Measurements from ENCODE around the gene MARF1. TPM values are rescaled to one million over a fixed set of nuclear protein-coding genes. Genes with fewer than 3 reads are reported as not detected.
"Not testable (repeated sequence)": the region's sequence is repeated elsewhere in the genome, so short reads cannot be mapped to it uniquely, and the experiment has no call there.

MARF1 gene
- total RNA-seq, 2 donors from 2014 or later, result 39.5 to 50.9 TPM

DNA sequence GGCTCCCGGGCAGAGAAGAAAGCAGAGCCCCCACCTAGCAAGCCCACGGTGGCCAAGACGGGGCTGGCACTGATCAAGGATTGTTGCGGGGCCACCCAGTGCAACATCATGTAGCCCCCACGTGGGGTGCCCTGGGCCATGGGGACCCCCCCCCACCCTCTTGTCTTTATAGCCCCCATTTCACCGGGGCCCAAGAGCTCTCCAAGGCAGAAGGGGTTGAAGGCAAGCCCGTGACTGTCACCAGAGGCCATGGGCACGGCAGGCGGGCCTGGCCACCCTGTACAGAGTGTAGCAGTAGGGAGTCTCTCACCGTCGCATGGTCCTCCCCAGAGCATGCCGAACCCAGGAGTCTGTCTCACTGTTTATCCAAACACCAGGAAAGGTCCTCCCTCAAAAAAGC lies 56.2 kb downstream of the MARF1 start:
- ATAC-seq (no peak), DNase-seq (no peak)
- intact Hi-C loops (cut with DNase I), result no loop called here

DNA sequence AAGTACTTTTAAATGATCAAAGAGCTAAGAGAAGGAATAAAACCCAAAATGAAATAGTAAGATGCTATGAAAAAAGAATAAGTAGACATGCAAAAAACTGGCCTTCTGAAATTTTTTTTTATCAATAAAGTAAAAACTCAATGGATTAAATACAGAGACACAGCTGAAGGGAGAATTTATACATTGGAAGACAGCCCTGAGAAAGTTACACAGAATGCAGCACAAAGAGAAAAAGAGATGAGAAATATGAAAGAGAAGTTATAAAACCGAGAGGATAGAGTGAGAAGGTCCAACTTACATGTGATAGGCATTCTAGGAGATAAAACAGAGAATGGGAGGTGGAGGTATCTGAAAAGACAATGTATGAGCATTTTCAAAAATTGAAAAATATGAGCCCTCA lies 57.0 kb downstream of the MARF1 start:
- ATAC-seq, result no peak
- intact Hi-C loops (cut with DNase I), result no loop called here
- no peak for DNase-seq

DNA sequence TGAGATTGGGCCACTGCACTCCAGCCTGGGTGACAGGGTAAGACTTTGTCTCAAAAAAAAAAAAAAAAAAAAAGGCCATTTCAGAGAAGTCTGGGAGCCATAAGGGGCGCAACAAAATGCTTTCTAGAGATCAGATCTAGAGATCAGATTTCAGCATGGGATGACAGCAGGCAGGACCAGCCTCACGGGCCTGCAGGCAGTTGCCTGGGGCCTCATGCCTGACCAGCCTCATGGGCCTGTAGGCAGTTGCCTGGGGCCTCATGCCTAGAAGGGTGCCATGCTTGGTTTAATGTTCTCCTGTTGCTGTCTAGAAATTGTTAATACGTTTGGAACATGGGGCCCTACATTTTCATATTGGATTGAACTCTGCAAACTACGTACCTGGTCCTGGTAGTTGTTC lies 59.4 kb downstream of the MARF1 start:
- intact Hi-C loops (cut with DNase I), result no loop called here
- ATAC-seq, result no peak

DNA sequence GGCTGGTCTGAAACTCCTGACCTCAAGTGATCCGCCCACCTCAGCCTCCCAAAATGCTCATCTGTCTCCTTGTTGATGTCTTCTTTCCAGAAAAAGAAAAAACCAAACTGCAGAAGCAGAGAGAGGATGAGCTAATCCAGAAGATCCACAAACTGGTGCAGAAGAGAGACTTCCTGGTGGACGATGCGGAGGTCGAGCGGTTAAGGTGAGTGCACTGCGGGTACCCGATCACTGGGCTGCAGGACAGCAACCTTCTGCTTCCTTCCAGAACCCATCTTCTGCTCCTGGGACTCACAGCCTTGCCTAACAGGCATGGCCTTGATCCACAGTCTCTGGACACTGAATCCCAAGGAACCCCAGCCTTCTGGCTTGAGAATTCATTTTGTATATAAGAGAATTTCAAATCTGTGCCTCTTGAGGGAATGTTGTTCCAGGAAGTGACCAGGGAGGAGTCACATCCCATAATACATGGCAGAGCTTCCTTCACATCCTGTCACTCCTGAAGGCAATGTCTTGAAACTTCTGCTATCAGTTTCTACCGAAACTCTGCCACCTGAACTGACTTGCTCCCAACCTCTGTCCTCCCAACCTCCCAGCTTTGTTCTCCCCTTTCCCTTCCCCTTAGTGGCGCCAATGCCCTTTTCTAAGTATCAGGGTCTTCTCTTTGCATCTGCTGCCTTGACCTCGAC lies 61.7 kb downstream of the MARF1 start:
- intact Hi-C loops (cut with DNase I), result no loop called here
- DNase-seq (no peak), ATAC-seq (no peak)

More for the DNA sequence above, 59.4 kb downstream of the MARF1 start:
- no peak for DNase-seq

DNA sequence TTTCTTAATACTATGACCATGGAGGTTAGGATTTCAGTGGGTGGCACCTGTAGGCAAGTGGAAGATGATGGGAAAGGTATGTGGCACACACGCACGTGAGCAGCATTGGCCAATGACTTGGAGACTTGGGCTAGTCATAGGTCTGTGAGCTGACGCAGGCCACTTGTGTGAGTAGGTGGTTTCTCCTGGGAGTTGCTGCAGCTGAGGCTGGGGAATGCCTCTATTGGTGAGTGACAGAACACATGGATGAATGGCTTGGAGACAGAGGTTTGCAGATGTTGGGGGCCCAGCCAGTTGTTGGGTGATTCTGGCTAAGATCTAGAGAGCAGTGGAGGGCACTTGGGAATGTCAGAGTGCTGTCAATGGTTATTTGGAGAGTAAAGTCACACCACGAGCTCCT lies 64.1 kb downstream of the MARF1 start:
- DNase-seq (no peak), ATAC-seq (no peak)
- intact Hi-C loops (cut with DNase I), result no loop called here

DNA sequence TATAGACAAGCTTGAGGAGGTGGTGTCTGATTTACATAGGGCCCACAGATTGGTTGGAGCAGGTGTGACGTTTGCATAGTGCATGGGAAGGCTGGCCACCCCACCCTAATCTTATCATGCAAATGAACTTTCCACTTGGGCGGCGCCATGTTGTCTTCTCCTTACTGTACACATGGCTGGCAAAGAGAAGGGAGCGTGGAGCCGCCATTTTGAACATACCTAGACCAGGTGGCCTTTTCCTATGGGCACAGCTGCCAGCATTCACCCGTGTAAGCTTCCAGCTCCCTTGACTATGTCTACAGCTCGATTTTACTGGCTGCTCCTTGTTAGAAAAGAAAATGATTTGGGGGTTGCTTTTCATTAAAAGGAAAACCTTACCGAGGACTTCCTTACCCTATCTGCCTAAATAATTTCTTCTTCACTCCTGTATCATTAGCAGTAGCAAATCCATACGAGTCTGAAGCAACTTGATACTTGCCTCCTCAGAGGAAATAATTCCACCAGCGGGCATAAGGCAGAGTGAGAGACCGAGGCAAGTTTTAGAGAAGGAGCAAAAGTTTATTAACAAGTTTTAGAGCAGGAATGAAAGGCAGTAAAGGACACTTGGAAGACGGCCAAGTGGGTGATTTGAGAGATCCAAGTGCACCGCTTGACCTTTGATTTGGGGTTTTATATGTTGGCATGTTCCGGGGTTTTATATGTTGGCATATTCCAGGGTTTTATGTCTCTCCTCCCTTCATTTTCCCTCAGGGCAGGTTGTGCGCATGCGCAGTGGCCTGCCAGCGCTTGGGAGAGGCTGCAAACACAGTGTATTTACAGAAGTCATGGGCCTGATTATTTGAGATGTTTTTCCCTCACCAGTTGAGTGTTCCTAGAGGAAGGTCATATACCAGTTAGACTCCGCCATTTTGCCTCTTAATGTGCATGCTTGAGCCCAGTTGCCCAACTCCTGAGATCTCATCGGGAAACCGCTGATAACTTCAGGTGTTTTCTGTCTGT lies 65.7 kb downstream of the MARF1 start:
- intact Hi-C loops (cut with DNase I), result no loop called here
- no peak for ATAC-seq
- DNase-seq, result no peak

DNA sequence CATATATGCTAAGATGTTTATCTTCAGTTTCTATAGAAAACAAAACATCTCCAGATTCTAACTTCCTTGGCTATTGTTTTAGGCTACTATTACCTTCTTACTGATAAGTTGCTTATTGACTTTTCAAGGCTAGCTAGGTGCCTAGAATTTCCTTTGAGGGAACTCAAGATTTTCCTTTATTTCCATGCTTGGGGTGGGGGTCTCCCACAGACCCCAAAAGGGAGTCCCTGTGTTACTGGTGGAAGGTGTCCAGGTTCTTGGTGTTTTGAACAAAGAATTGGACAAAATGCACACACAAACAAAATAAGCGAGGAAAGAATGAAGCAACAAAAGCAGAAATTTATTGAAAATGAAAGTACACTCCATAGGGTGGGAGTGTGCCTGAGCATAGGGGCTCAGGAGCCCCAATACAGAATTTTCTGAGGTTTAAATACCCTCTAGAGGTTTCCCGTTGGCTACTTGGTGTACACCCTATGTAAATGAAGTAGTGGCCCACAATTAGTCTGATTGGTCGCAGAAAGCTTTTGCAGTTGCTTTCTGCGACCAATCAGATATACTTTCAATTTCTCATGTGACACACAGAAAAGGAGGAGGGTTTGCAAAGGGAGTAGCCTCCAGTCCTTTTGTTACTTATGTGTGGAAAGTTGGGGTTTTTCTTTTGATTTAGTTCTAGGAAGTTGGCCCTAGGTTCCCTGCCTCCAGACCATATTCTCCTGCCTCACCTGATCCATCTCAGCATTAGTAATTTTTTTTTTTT lies 67.5 kb downstream of the MARF1 start:
- intact Hi-C loops (cut with DNase I), result no loop called here
- ATAC-seq (no peak), DNase-seq (no peak)

DNA sequence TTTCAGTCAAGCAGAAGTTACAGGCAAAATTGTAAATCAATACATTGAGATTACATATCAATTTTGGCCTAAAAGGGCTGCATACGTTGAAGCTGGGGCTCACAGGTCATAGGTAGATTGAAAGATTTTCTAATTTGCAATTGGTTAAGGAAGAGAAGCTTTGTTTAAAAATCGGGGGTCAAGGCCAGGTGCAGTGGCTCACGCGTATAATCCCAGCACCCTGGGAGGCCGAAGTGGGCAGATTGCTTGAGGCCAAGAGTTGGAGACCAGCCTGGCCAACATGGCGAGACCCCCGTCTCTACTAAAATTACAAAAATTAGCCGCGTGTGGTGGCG lies 68.4 kb downstream of the MARF1 start:
- DNase-seq, result no peak

DNA sequence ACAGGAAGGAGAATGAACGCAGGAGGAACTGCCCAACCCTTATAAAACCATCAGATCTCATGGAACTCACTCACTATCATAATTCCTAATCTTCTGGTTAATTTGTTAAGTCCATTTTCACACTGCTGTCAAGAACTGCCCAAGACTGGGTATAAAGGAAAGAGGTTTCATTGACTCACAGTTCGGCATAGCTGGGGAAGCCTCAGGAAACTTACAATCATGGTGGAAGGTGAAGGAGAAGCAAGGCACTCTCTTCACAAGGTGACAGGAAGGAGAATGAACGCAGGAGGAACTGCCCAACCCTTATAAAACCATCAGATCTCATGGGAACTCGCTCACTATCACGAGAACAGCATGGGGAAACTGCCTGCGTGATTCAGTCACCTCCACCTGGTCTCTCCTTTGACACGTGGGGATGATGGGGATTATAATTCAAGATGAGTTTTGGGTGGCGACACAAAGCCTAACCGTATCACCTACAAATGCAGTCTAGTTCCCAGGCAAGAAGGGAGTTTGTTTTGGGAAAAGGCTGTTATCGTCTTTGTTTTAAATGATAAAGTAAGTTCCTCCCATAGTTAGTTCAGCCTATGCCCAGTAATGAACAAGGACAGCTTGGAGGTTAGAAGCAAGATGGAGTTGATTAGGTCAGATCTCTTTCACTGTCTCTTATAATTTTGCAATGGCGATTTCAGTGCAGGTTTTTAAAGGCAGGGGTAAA lies 68.9 kb downstream of the MARF1 start:
- DNase-seq; intact Hi-C loops (cut with DNase I); ATAC-seq: not testable (repeated sequence)

More for the DNA sequence above, 68.4 kb downstream of the MARF1 start:
- intact Hi-C loops (cut with DNase I), result no loop called here
- ATAC-seq, result no peak

DNA sequence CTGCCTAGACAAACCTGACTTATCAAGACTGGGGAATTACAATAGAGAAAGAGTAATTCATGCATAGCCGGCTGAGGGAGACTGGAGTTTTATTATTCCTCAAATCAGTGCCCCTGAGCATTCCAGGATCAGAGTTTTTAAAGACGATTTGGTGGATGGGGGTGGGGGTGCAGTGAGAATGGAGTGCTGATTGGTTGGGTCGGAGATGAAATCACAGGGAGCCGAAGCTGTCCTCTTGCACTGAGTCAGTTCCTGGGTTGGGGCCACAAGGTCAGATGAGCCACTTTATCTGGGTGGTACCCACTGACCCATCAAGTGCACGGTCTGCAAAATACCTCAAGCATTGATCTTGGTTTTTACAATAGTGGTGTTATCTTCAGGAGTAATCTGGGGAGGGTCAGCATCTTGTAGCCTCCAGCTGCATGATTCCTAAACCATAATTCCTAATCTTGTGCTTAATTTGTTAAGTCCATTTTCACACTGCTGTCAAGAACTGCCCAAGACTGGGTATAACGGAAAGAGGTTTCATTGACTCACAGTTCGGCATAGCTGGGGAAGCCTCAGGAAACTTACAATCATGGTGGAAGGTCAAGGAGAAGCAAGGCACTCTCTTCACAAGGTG lies 69.6 kb downstream of the MARF1 start:
- DNase-seq (no peak), ATAC-seq (no peak)
- intact Hi-C loops (cut with DNase I), result no loop called here

DNA sequence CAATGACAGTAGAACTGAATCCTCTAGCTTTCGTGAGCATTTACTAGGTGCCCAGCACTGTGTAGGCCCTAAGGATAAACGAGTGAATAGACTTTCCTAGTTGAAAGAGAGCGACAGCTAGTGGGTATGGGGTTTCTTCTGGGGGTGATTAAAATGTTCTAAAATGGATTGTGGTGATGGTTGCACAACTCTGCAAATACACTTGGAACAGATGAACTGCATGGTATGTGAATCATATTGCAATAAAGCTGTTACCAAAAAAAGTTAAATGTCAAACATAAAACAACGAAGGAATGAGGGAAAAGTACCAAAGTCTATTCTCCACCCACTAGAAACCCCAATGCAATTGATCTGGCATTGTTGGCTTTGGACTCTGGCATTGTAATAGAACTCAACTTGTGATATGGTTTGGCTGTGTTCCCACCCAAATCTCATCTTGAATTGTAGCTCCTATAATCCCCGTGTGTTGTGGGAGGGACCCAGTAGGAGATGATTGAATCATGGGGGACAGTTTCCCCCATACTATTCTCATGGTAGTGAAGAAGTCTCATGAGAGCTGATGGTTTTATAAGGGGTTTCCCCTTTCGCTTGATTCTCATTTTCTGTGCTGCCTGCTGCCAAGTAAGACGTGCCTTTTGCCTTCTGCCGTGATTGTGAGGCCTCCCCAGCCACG lies 70.5 kb downstream of the MARF1 start:
- ATAC-seq (no peak), DNase-seq (no peak)
- intact Hi-C loops (cut with DNase I), result no loop called here

DNA sequence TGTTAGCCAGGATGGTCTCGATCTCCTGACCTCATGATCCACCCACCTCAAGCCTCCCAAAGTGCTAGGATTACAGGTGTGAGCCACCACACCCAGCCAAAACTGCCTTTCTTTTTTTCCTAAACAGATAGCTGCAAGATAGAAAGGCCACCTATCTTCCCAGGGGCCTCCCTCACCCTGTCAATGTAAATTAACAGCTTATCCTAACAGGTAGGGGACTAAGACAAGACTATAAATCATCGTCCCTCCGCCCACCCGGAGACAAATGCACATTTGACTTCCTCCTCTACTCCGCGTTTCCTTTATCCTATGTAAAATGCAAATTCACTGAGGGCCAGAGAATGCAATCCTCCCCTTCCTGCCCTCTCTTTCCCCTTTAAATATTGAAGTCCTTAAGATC lies 71.4 kb downstream of the MARF1 start:
- intact Hi-C loops (cut with DNase I), result no loop called here
- DNase-seq (no peak), ATAC-seq (no peak)

DNA sequence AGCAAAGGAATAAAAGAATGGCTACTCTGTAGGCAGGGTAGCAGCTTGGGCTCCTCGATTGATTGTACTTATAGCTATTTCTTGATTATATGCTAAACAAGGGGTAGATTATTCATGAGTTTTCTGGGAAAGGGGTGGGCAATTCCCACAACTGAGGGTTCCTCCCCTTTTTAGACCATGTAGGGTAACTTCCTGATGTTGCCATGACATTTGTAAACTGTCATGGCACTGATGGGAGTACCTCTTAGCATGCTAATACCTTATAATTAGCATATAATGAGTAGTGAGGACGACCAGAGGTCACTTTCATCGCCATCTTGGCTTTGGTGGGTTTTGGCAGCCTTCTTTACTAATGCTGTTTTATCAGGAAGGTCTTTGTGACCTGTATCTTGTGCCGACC lies 72.3 kb downstream of the MARF1 start:
- DNase-seq; ATAC-seq; intact Hi-C loops (cut with DNase I): not testable (repeated sequence)

DNA sequence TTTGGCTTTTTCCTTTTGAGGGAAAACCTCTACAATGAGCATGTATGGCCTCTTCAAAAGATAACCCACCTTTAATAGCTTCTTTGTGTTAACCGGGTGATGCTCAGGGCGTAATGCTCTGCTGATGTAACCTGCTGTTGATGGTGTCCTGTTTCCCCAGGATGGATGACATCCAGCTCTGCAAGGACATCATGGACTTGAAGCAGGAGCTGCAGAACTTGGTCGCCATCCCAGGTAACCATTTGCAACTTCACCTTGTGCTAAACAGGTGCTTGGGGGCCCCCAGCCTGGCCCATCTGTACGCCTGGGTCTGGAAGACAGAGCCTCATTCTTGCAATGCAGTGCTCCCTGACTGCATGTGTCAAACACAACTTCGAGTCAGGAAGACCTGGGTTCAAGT lies 75.1 kb downstream of the MARF1 start:
- intact Hi-C loops (cut with DNase I), result no loop called here
- no peak for DNase-seq
- no peak for ATAC-seq

DNA sequence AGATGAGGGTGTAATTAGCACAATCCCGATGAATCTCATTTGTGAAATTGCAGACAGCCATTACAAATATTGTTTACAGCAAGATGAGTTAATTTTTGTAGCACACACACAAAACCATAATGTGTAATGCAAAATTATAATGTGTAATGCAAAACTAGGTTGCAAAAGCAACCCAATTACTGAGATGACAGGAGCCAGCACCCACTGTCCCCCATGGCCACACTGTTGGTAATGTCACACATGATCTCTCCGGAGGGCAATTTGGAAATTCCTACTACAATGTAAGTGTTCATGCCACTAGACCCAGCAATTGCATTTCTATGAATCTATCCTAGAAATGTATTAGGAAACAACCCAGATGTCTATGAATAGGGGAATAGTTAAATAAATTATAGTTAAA lies 76.9 kb downstream of the MARF1 start:
- intact Hi-C loops (cut with DNase I), result no loop called here
- no peak for DNase-seq

DNA sequence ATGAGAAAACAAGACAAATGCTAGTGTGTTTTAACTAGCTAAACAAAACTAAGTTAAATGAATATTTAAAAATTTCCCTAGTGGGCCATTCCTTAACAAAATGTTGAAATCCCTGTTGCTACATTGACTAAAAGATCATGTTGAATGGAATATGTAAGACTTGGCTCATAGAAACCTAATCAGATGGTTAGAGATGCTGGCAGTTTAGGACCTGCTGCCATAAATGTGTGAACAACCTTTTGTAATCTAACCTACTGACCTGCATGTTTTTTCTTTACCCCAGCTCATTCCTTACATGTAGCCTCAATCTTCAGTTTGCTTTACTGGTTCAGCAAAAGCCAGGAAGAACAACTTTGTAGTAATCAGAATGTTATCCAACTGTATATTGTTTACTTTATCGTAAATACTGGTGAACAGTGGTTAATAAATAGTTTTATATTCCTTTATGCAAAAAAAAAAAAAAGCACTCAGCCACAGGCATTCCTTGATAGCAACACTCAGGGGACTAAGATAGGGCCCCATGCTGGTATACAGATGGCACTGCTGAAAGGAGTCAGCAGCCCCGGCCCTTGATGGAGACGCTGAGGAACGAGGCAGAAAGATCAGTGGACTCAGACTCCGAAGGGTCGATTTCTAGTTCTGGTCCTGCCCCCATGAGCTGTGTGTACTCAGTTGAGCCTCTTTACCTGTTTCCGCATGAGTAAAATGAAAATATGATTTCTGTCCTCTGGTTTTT lies 78.2 kb downstream of the MARF1 start:
- DNase-seq, result no peak
- ATAC-seq, result peak in 1 of 2 donors; percentile 20

More for the DNA sequence above, 76.9 kb downstream of the MARF1 start:
- no peak for ATAC-seq

DNA sequence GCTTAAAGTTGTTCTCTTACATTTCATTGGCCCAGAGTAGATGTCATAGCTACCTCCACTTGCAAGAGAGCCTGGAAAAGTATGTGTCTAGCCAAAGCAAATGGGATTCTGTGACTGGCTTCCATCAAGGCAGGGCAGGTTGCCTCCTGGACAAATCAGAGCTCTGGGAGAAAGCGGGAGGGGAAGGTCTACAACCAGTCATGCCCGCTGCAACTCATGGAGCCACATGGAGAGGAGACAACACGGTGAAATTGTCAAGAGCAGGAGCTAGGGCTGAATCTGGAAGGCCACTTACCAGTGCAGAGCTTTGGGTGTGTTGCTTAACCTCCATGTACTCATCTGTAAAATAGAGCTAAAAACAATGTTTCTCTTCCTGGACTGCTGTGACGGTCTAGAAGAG lies 83.8 kb downstream of the MARF1 start:
- no peak for ATAC-seq
- intact Hi-C loops (cut with DNase I), result no loop called here

More for the DNA sequence above, 78.2 kb downstream of the MARF1 start:
- intact Hi-C loops (cut with DNase I), result no loop called here

DNA sequence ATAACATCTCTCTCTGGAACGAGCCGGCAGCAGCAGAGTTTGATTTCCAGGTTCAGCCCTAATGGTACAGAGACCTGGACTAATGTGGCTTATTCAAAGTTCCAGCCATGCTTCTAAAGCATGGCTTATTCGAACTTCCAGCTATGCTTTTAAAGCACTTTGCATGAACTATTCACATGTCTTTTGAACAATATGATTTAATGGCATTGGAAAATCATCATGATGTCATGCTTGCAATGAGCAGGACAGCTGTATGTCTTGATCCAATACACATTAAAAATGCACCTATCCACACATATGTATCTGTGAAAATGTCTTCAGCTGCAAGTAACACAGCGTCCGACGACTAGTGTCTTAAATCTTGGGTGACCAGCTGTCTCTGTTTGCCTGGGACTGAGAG lies 85.7 kb downstream of the MARF1 start:
- intact Hi-C loops (cut with DNase I), result no loop called here
- DNase-seq, result no peak
- no peak for ATAC-seq

More for the DNA sequence above, 83.8 kb downstream of the MARF1 start:
- no peak for DNase-seq

All from left cardiac atrium (tissue), 4 donors.